GM12878 (cell line): ENCODE measurements around the gene TTC22.

Experiments used
- CEBPZ ChIP-seq: fragments of 150-350 bp; IDR thresholded peaks from 2 replicates; pipeline ENCODE4 v1.6.1; 2016; ENCODE audit warnings: low read depth, low read length
- CTCF ChIP-seq, 3 experiments: IDR thresholded peaks in 2 of 3; conservative IDR thresholded peaks in 1 of 3; 2 replicates each; pipeline ENCODE4 v1.5.1; 2011; ENCODE audit warnings: low read depth in 3 of 3, low read length in 3 of 3, mild to moderate bottlenecking in 3 of 3, control low read depth in 2 of 3, moderate library complexity in 2 of 3, inconsistent platforms in 1 of 3, mixed read lengths in 1 of 3; ENCODE audit not compliant: control insufficient read depth in 2 of 3, insufficient read depth in 1 of 3; ENCODE audit errors: extremely low read depth in 1 of 3
- ELK1 ChIP-seq: IDR thresholded peaks from 2 replicates; pipeline ENCODE4 v1.6.1; 2012; ENCODE audit warnings: low read depth, low read length, improper control_type of control experiment
- ESRRA ChIP-seq: IDR thresholded peaks from 2 replicates; pipeline ENCODE4 v1.6.1; 2012; ENCODE audit warnings: mild to moderate bottlenecking, low read length, improper control_type of control experiment
- FOS ChIP-seq: IDR thresholded peaks from 3 replicates; pipeline ENCODE4 v1.6.1; 2011; ENCODE audit warnings: borderline replicate concordance; ENCODE audit not compliant: insufficient read length; ENCODE audit errors: extremely low read depth
- HSF1 ChIP-seq: fragments of 150-350 bp; IDR thresholded peaks from 2 replicates; pipeline ENCODE4 v1.6.1; 2014; ENCODE audit warnings: mild to moderate bottlenecking, low read depth, low read length
- JUND ChIP-seq: IDR thresholded peaks from 2 replicates; pipeline ENCODE4 v1.6.1; 2012; ENCODE audit warnings: low read depth, mild to moderate bottlenecking, low read length, improper control_type of control experiment, moderate library complexity
- MAX ChIP-seq: IDR thresholded peaks from 2 replicates; pipeline ENCODE4 v1.6.1; 2012; ENCODE audit warnings: low read depth, low read length, improper control_type of control experiment
- NFYA ChIP-seq: IDR thresholded peaks from 2 replicates; pipeline ENCODE4 v1.6.1; 2011; ENCODE audit warnings: low read depth, mild to moderate bottlenecking, low read length, improper control_type of control experiment, borderline replicate concordance
- NR2F1 ChIP-seq: fragments of 450-650 bp; conservative IDR thresholded peaks from 2 replicates; pipeline ENCODE4 v1.6.1; 2017; ENCODE audit warnings: mild to moderate bottlenecking
- SP1 ChIP-seq: IDR thresholded peaks from one replicate; pipeline ENCODE4 v1.6.1; 2011; ENCODE audit warnings: low read depth, low read length
- TAF1 ChIP-seq: IDR thresholded peaks from 2 replicates; pipeline ENCODE4 v1.6.1; 2011; ENCODE audit warnings: mild to moderate bottlenecking, low read depth, low read length, borderline replicate concordance

GRCh38 chr1:54818461-54819194 is 17.5 kb upstream of the TTC22 start:
- TF ChIP-seq MAX (no peak), FOS (no peak), ELK1 (no peak), ESRRA (no peak), JUND (no peak), NFYA (no peak), TAF1 (no peak), CTCF (IDR thresholded peaks at IDR 0.05 in 2 of 3, conservative IDR thresholded peaks at IDR 0.05 in 1 of 3; ENCODE audit: control insufficient read depth in 2 of 3, extremely low read depth in 1 of 3, insufficient read depth in 1 of 3, low read depth in 3 of 3, low read length in 3 of 3) (no peak), SP1 (no peak), NR2F1 (no peak), HSF1 (no peak), CEBPZ (no peak)
